ENCODE data around the gene KLHL36. TPM values are rescaled to one million over a fixed set of nuclear protein-coding genes. Genes with fewer than 3 reads are reported as not detected.

Gene KLHL36
- total and polyA plus RNA-seq, 10 donors, result 17.8 to 93.6 (median 66.9) TPM

DNA sequence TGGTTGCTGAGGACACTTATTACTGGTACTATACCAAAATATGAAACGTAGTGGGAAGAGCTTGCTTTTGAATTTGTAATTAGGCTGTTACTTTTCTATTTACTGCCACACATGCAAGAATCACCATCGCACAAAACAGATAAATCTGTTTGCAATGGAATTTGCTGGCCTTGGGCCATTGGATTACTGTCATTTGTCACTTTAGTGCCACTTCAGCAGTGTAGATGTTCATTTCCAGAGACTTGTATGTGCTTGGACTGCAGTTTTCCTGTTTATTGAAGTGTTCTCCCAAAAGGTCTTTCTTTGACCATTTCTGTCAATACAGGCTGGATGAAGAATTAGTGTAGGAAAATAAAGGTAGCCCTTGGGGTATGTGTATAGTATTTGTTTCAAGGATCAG is 55.9 kb downstream of the KLHL36 start:
- no peak overlapping the region for H3K4me3 ChIP-seq
- H3K4me1 ChIP-seq, result peaks cover 23 to 93% (median 72%) of the 10 kb centered on the region in 6 donors
- peaks cover 0 to 9% (median 0%) of the 10 kb centered on the region in 6 donors for H3K36me3 ChIP-seq
- no peaks in the 10 kb centered on the region for H3K27me3 ChIP-seq (replicated peaks in 1 of 7)
- H3K27ac ChIP-seq, result peak overlapping the region in 1 of 8 donors; percentile 13
- no peaks in the 10 kb centered on the region for H3K9me3 ChIP-seq
- TF ChIP-seq POLR2A (IDR thresholded peaks at IDR 0.05), result no peak
- no peak for TF ChIP-seq CTCF (IDR thresholded peaks at IDR 0.05 in 8 of 11, conservative IDR thresholded peaks at IDR 0.05 in 3 of 11)
- no peak for TF ChIP-seq POLR2AphosphoS5 (IDR thresholded peaks at IDR 0.05)
- DNase-seq, result no peak
- WGBS, 5 donors, result 60 to 87% (median 75%) methylated on average over 2 of the region's 2 CpGs
- intact Hi-C loops (cut with DNase I; ENCODE audit: low total_unique reads), result no loop called here

DNA sequence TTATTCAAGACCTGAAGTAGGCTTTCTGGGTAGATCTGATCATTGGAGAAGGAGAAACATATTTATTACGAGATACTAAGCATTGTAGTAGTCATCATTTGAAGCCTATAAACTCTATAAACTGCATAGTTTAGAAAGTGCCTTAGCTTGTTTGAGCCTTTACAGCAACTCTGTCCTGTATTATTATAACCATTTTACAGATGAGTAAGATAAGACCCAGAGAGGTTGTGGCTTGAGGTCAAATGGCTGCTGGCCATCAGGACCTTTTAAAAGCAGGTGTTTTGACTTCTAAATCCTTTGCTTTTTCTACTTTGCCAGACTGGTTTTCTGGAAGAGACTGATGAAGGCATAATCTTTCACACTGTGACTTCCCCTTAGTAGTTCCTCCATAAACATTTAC is 58.5 kb downstream of the KLHL36 start:
- no peak overlapping the region for H3K27ac ChIP-seq
- peaks cover 0 to 12% (median 0%) of the 10 kb centered on the region in 6 donors for H3K36me3 ChIP-seq
- H3K4me3 ChIP-seq, result no peak overlapping the region
- H3K4me1 ChIP-seq, result peaks cover 17 to 100% (median 78%) of the 10 kb centered on the region in 6 donors
- WGBS, 5 donors, result 69 to 95% (median 88%) methylated on average over 1 of the region's 1 CpG
- intact Hi-C loops (cut with DNase I; ENCODE audit: low total_unique reads), result no loop called here
- no peaks in the 10 kb centered on the region for H3K27me3 ChIP-seq (replicated peaks in 1 of 7)
- TF ChIP-seq POLR2A (IDR thresholded peaks at IDR 0.05) (no peak), CTCF (IDR thresholded peaks at IDR 0.05 in 8 of 11, conservative IDR thresholded peaks at IDR 0.05 in 3 of 11) (no peak), POLR2AphosphoS5 (IDR thresholded peaks at IDR 0.05) (no peak)
- H3K9me3 ChIP-seq, result no peaks in the 10 kb centered on the region
- DNase-seq, result no peak

DNA sequence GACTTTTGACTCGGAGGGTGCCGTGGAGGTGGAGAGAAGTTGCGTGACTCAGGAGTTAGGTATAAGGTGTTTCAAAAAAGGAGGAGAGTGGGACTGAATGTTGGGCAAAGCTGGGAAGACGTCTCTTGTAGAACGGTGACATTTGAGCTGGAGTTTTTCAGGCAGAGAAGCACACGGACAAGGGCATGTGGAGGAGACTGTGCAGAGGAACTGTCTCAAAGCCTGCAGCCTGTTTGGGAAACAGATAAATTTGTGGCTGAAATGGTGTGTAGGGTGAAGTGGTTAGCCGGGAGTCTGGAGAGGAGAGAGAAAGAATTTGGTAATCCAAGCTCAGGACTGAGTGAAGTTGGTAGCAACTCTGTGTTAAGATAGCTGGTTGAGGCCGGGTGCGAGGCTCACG is 61.3 kb downstream of the KLHL36 start:
- 86 to 91% (median 89%) methylated on average over 10 of the region's 10 CpGs for WGBS, 5 donors
- intact Hi-C loops (cut with DNase I; ENCODE audit: low total_unique reads), result no loop called here
- H3K4me1 ChIP-seq, result peaks cover 0 to 100% (median 78%) of the 10 kb centered on the region in 6 donors

GRCh38 chr16:84710686-84711085 is 62.4 kb downstream of the KLHL36 start:
- H3K4me3 ChIP-seq, result no peak overlapping the region
- TF ChIP-seq CTCF (IDR thresholded peaks at IDR 0.05 in 8 of 11, conservative IDR thresholded peaks at IDR 0.05 in 3 of 11) (no peak), POLR2AphosphoS5 (IDR thresholded peaks at IDR 0.05) (no peak), POLR2A (IDR thresholded peaks at IDR 0.05) (no peak)
- no peak overlapping the region for H3K27ac ChIP-seq
- WGBS, 5 donors, result 86 to 91% (median 89%) methylated on average over 11 of the region's 11 CpGs
- peaks cover 0 to 13% (median 0%) of the 10 kb centered on the region in 6 donors for H3K36me3 ChIP-seq
- no peaks in the 10 kb centered on the region for H3K9me3 ChIP-seq
- DNase-seq, result no peak
- intact Hi-C loops (cut with DNase I; ENCODE audit: low total_unique reads), result no loop called here
- H3K27me3 ChIP-seq (replicated peaks in 1 of 7), result no peaks in the 10 kb centered on the region
- peaks cover 0 to 100% (median 73%) of the 10 kb centered on the region in 6 donors for H3K4me1 ChIP-seq

More for the DNA sequence above, 61.3 kb downstream of the KLHL36 start:
- TF ChIP-seq CTCF (IDR thresholded peaks at IDR 0.05 in 8 of 11, conservative IDR thresholded peaks at IDR 0.05 in 3 of 11) (no peak), POLR2A (IDR thresholded peaks at IDR 0.05) (no peak), POLR2AphosphoS5 (IDR thresholded peaks at IDR 0.05) (no peak)
- H3K36me3 ChIP-seq, result peaks cover 0 to 12% (median 0%) of the 10 kb centered on the region in 6 donors
- H3K27ac ChIP-seq, result no peak overlapping the region
- no peaks in the 10 kb centered on the region for H3K27me3 ChIP-seq (replicated peaks in 1 of 7)
- no peaks in the 10 kb centered on the region for H3K9me3 ChIP-seq
- H3K4me3 ChIP-seq, result no peak overlapping the region
- DNase-seq, result no peak

Other genes starting within 250 kb of the KLHL36 start
- gene MEAK7, start 143.9 kb upstream of the KLHL36 start, total RNA-seq, result 10 to 100 TPM in 5 of 7 donors, 1 to 10 TPM in 2; 9.4 to 14.9 (median 11.1) TPM
- 1 to 10 TPM; 1.5 to 2.7 (median 1.5) TPM for gene MEAK7, start 143.9 kb upstream of the KLHL36 start, polyA plus RNA-seq
- gene COTL1, start 30.4 kb upstream of the KLHL36 start, total RNA-seq, result 100 to 1,000 TPM; 284 to 655 (median 457) TPM
- gene COTL1, start 30.4 kb upstream of the KLHL36 start, polyA plus RNA-seq, result 100 to 1,000 TPM; 298 to 449 (median 303) TPM
- 100 to 1,000 TPM in 1 of 7 donors, 10 to 100 TPM in 6; 76.7 to 105 (median 87.7) TPM for gene USP10, start 51.5 kb downstream of the KLHL36 start, total RNA-seq
- 10 to 100 TPM; 28.1 to 36.5 (median 36.3) TPM for gene USP10, start 51.5 kb downstream of the KLHL36 start, polyA plus RNA-seq
- gene CRISPLD2, start 171.5 kb downstream of the KLHL36 start, total RNA-seq, result 100 to 1,000 TPM in 3 of 7 donors, 10 to 100 TPM in 4; 38.5 to 271 (median 92.8) TPM
- 10 to 100 TPM in 1 of 3 donors, 1 to 10 TPM in 2; 7.9 to 12.3 (median 9.3) TPM for gene CRISPLD2, start 171.5 kb downstream of the KLHL36 start, polyA plus RNA-seq

All from spleen (tissue), 11 donors.